DND-41 (cell line): ENCODE measurements around the gene CHN1.

Experiments
- ATAC-seq: fragments of 200-7000 bp; cut with Tn5 transposase; 3 replicates; pipeline ENCODE4 v1.9.1; 2021; ENCODE audit warnings: low read depth; ENCODE audit not compliant: insufficient read depth
- DNase-seq: peaks from one replicate; pipeline ENCODE4 v3.0.0-alpha.2; 2020
- H2AFZ ChIP-seq: 2 replicates; pipeline ENCODE4 v1.6.0; 2012; ENCODE audit warnings: low read depth, low read length
- H3K27ac ChIP-seq: 2 replicates; pipeline ENCODE4 v1.5.1; 2012; ENCODE audit warnings: low read length, inconsistent platforms
- H3K27me3 ChIP-seq: fragments of 200-600 bp; sonication (generic); 2 replicates; pipeline ENCODE4 v1.6.0; 2012; ENCODE audit warnings: low read length, mild to moderate bottlenecking, inconsistent platforms; ENCODE audit not compliant: insufficient read depth, poor library complexity
- H3K36me3 ChIP-seq: 2 replicates; pipeline ENCODE4 v1.5.1; 2012; ENCODE audit warnings: low read length, inconsistent platforms; ENCODE audit not compliant: insufficient read depth
- H3K4me1 ChIP-seq: 2 replicates; pipeline ENCODE4 v1.5.1; 2012; ENCODE audit warnings: mild to moderate bottlenecking, low read length; ENCODE audit not compliant: insufficient read depth
- H3K4me2 ChIP-seq: 2 replicates; pipeline ENCODE4 v1.6.0; 2012; ENCODE audit warnings: mild to moderate bottlenecking, moderate library complexity, low read length, inconsistent platforms; ENCODE audit not compliant: insufficient read depth
- H3K4me3 ChIP-seq, 2 experiments: fragments of 200-600 bp in 1 of 2; shearing (Covaris generic) in 1 of 2; 2 replicates each; pipeline ENCODE4 v1.5.1; 2012 to 2016; ENCODE audit warnings: inconsistent platforms in 2 of 2, low read length in 2 of 2, mild to moderate bottlenecking in 2 of 2, low read depth in 1 of 2, moderate library complexity in 1 of 2
- H3K79me2 ChIP-seq: 2 replicates; pipeline ENCODE4 v1.6.0; 2012; ENCODE audit warnings: low read length, inconsistent platforms; ENCODE audit not compliant: insufficient read depth
- H3K9ac ChIP-seq: 2 replicates; pipeline ENCODE4 v1.6.0; 2012; ENCODE audit warnings: low read depth, mild to moderate bottlenecking, inconsistent platforms, low read length, moderate library complexity
- H3K9me3 ChIP-seq: 2 replicates; pipeline ENCODE4 v1.5.1; 2012; ENCODE audit warnings: low read length, moderate library complexity, mild to moderate bottlenecking, inconsistent platforms; ENCODE audit not compliant: insufficient read depth, severe bottlenecking
- H4K20me1 ChIP-seq: 2 replicates; pipeline ENCODE4 v1.6.0; 2012; ENCODE audit warnings: low read length; ENCODE audit not compliant: insufficient read depth
- EZH2 ChIP-seq: IDR thresholded peaks from 3 replicates; pipeline ENCODE4 v1.6.1; 2012; ENCODE audit warnings: borderline replicate concordance, low read depth, mild to moderate bottlenecking, moderate library complexity, low read length, inconsistent platforms; ENCODE audit not compliant: severe bottlenecking
- TF ChIP-seq, protein P1 (sequence below): IDR thresholded peaks from 2 replicates; pipeline ENCODE4 v1.5.1; 2012; ENCODE audit warnings: borderline replicate concordance, low read length, moderate library complexity, mild to moderate bottlenecking; ENCODE audit not compliant: poor library complexity, severe bottlenecking; ENCODE audit errors: extremely low read depth

Gene CHN1

DNA sequence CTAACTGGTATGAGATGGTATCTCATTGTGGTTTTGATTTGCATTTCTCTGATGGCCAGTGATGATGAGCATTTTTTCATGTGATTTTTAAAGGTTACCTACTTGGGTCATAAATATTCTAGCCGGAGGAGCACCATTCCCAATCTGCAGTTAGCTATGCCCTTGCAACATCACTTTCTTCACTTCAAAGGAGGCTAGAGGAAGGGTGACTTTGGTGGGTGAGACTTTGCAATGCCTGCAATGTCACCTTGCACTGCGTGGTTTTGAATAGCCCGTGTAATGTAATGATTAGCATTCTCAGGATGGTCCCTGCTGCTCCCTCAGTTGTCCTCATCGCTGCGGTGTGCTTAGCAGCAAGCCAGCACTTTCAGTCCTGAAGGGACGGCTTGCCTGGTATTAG is 184.8 kb downstream of the CHN1 start:
- H3K4me3 ChIP-seq = no peak overlapping the region
- no peak overlapping the region for H2AFZ ChIP-seq
- no peak overlapping the region for H3K27ac ChIP-seq
- DNase-seq (no peak), ATAC-seq (no peak)
- H3K4me1 ChIP-seq = no peaks in the 10 kb centered on the region
- H3K9ac ChIP-seq = no peak overlapping the region
- no peaks in the 10 kb centered on the region for H3K79me2 ChIP-seq
- H4K20me1 ChIP-seq = no peaks in the 10 kb centered on the region
- no peaks in the 10 kb centered on the region for H3K9me3 ChIP-seq
- no peaks in the 10 kb centered on the region for H3K27me3 ChIP-seq
- peaks cover 3% of the 10 kb centered on the region; the same call in 1 of the 2 replicates for H3K36me3 ChIP-seq
- TF ChIP-seq, protein P1, sequence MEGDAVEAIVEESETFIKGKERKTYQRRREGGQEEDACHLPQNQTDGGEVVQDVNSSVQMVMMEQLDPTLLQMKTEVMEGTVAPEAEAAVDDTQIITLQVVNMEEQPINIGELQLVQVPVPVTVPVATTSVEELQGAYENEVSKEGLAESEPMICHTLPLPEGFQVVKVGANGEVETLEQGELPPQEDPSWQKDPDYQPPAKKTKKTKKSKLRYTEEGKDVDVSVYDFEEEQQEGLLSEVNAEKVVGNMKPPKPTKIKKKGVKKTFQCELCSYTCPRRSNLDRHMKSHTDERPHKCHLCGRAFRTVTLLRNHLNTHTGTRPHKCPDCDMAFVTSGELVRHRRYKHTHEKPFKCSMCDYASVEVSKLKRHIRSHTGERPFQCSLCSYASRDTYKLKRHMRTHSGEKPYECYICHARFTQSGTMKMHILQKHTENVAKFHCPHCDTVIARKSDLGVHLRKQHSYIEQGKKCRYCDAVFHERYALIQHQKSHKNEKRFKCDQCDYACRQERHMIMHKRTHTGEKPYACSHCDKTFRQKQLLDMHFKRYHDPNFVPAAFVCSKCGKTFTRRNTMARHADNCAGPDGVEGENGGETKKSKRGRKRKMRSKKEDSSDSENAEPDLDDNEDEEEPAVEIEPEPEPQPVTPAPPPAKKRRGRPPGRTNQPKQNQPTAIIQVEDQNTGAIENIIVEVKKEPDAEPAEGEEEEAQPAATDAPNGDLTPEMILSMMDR = no peak
- TF ChIP-seq EZH2 = no peak
- no peak overlapping the region for H3K4me2 ChIP-seq

DNA sequence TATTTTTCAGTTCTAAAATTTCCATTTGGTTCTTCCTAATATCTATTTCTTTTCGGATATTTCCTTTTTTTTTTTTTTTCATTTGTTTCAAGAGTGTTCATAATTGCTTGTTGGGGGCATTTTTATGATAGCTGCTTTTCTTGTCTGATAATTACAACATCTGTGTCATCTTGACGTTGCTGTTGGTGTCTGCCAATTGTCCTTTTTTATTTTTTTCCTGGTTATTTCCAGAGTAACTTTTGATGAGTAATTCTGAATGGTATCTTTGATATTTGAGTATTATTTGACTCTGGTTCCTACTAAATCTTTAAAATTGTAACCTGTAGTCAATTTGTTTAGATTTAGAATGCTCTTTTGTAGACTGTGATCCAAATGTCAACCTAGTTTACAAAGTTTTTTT is 189.7 kb downstream of the CHN1 start:
- no peaks in the 10 kb centered on the region for H3K79me2 ChIP-seq
- no peak overlapping the region for H3K4me2 ChIP-seq
- no peaks in the 10 kb centered on the region; the same call in 1 of the 2 replicates for H3K36me3 ChIP-seq
- H3K27ac ChIP-seq = no peak overlapping the region
- H3K9ac ChIP-seq = no peak overlapping the region
- H3K27me3 ChIP-seq = no peaks in the 10 kb centered on the region
- H3K9me3 ChIP-seq = no peaks in the 10 kb centered on the region
- no peak for ATAC-seq
- no peaks in the 10 kb centered on the region for H3K4me1 ChIP-seq
- H2AFZ ChIP-seq = no peak overlapping the region
- no peaks in the 10 kb centered on the region for H4K20me1 ChIP-seq
- H3K4me3 ChIP-seq = no peak overlapping the region
- DNase-seq = no peak
- TF ChIP-seq, protein P1 = no peak

DNA sequence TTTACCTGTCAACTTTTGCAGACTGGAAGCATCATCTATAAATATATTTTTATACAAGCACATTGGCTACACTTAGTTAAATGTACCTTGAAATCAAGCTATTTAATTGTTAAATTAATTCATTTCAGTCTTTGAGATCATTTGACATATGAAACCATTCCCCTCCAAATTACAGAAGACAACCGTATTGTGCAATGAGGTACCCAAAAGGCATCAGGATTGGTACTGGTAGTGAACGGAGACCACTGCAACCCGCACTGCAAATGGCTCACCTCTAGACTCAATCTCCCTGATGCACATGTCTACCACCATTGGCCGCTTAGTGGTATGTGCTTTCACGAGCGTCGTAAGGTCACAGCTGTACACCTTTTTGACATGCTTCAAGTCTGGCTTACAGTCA is 193.1 kb downstream of the CHN1 start:
- H2AFZ ChIP-seq = no peak overlapping the region
- no peak overlapping the region for H3K4me3 ChIP-seq
- no peaks in the 10 kb centered on the region for H3K27me3 ChIP-seq
- no peak for DNase-seq
- no peak overlapping the region for H3K4me2 ChIP-seq
- no peaks in the 10 kb centered on the region for H4K20me1 ChIP-seq
- no peaks in the 10 kb centered on the region for H3K9me3 ChIP-seq
- no peaks in the 10 kb centered on the region for H3K79me2 ChIP-seq
- no peak for ATAC-seq
- TF ChIP-seq, protein P1 = no peak
- no peak for TF ChIP-seq EZH2
- H3K4me1 ChIP-seq = no peaks in the 10 kb centered on the region
- H3K36me3 ChIP-seq = no peaks in the 10 kb centered on the region; the same call in 1 of the 2 replicates
- H3K27ac ChIP-seq = no peak overlapping the region
- H3K9ac ChIP-seq = no peak overlapping the region

DNA sequence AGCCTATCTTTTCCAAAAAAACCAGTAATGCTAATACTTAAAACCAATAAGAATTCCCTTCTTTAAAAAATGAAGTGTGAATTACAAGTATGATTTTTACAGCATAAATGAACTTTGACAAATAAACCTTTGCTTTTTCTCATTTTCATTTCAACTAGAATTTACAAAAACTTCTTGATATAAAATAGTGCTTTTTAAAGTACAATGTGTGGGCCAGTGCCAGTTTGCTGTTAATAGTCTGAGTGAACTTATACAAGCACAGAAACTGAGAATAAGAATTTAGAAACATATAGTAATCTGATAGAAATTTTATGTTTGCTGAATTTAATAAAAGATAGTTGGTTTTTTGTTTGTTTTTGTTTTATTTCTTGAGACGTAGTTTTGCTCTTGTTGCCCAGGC is 197.2 kb downstream of the CHN1 start:
- Histone ChIP-seq H3K9ac (no peak overlapping the region), H3K79me2 (no peaks in the 10 kb centered on the region), H3K4me2 (no peak overlapping the region), H3K36me3 (no peaks in the 10 kb centered on the region; the same call in 1 of the 2 replicates), H3K27ac (no peak overlapping the region), H3K4me1 (no peaks in the 10 kb centered on the region), H2AFZ (no peak overlapping the region), H4K20me1 (no peaks in the 10 kb centered on the region), H3K27me3 (no peaks in the 10 kb centered on the region), H3K9me3 (no peaks in the 10 kb centered on the region), H3K4me3 (no peak overlapping the region)
- TF ChIP-seq, protein P1 = no peak
- no peak for TF ChIP-seq EZH2
- ATAC-seq = no peak
- DNase-seq = no peak
